PC-3 (cell line): ENCODE results near the gene HSF2. TPM values are rescaled to one million over a fixed set of nuclear protein-coding genes. Genes with fewer than 3 reads are reported as not detected.

Source experiments
- ATAC-seq: fragments of 200-7000 bp; cut with Tn5 transposase; 2 replicates; pipeline ENCODE4 v1.9.1; 2020; ENCODE audit warnings: mild to moderate bottlenecking, moderate library complexity
- BruUV-seq: library from RNA; stranded (reverse); fragments of 400-500 nt; replicated peaks from 2 replicates; lab custom pipeline; 2021; lab: Mats Ljungman, UMichigan
- CTCF ChIA-PET: fragments of 300-600 bp; sonication (Branson Sonifier 250); formaldehyde crosslinking; loops from one replicate; lab custom pipeline; 2022; ENCODE audit warnings: antibody characterized with exemption; lab: Charles Lee
- POLR2A ChIA-PET: fragments of 300-600 bp; sonication (Branson Sonifier 250); formaldehyde crosslinking; loops from one replicate; lab custom pipeline; 2022; ENCODE audit warnings: antibody characterized with exemption; ENCODE audit not compliant: unreplicated experiment; lab: Charles Lee
- DNase-seq: peaks from one replicate; pipeline ENCODE4 v3.0.0-alpha.2; 2015
- H2AFZ ChIP-seq: fragments of 300-600 bp; sonication (generic); 2 replicates; pipeline ENCODE4 v1.6.0; 2016; ENCODE audit warnings: antibody characterized with exemption, low read length
- H3F3A ChIP-seq: fragments of 300-600 bp; sonication (generic); one replicate; pipeline ENCODE4 v1.6.0; 2017; ENCODE audit warnings: antibody characterized with exemption, low read length, control low read depth, mild to moderate bottlenecking; ENCODE audit not compliant: unreplicated experiment
- H3K27ac ChIP-seq: fragments of 300-600 bp; sonication (generic); 2 replicates; pipeline ENCODE4 v1.5.1; 2016; ENCODE audit warnings: mild to moderate bottlenecking, low read length
- H3K27me3 ChIP-seq: fragments of 300-600 bp; sonication (generic); 2 replicates; pipeline ENCODE4 v1.6.1; 2016; ENCODE audit warnings: low read length, mixed read lengths
- H3K36me3 ChIP-seq: fragments of 300-600 bp; sonication (generic); 2 replicates; pipeline ENCODE4 v1.6.1; 2016; ENCODE audit warnings: low read depth, mixed run types, low read length, mixed read lengths
- H3K4me1 ChIP-seq: fragments of 300-600 bp; sonication (generic); 2 replicates; pipeline ENCODE4 v1.5.1; 2016; ENCODE audit warnings: low read length; ENCODE audit not compliant: insufficient read depth
- H3K4me2 ChIP-seq: fragments of 300-600 bp; sonication (generic); 2 replicates; pipeline ENCODE4 v1.6.0; 2016; ENCODE audit warnings: low read length
- H3K4me3 ChIP-seq: fragments of 300-600 bp; sonication (generic); 2 replicates; pipeline ENCODE4 v1.5.1; 2016; ENCODE audit warnings: mild to moderate bottlenecking, low read length, mixed read lengths
- H3K79me2 ChIP-seq: fragments of 300-600 bp; sonication (generic); 2 replicates; pipeline ENCODE4 v1.6.1; 2017; ENCODE audit warnings: low read length, mixed read lengths
- H3K9ac ChIP-seq: fragments of 300-600 bp; sonication (generic); 2 replicates; pipeline ENCODE4 v1.6.0; 2016; ENCODE audit warnings: mild to moderate bottlenecking, low read length
- H3K9me2 ChIP-seq: fragments of 300-600 bp; sonication (generic); replicated peaks from 2 replicates; pipeline ENCODE4 v1.6.1; 2016; ENCODE audit warnings: mixed run types, low read length, mixed read lengths
- H3K9me3 ChIP-seq: fragments of 300-600 bp; sonication (generic); 2 replicates; pipeline ENCODE4 v1.6.1; 2016; ENCODE audit warnings: low read length, mixed read lengths
- H4K20me1 ChIP-seq: fragments of 300-600 bp; sonication (generic); 2 replicates; pipeline ENCODE4 v1.6.1; 2016; ENCODE audit warnings: low read length, mixed read lengths
- CTCF ChIP-seq: fragments of 300-600 bp; sonication (generic); conservative IDR thresholded peaks from 2 replicates; pipeline ENCODE4 v1.5.1; 2017; ENCODE audit warnings: antibody characterized with exemption, low read depth, mild to moderate bottlenecking, low read length
- EZH2 ChIP-seq: fragments of 300-600 bp; sonication (generic); IDR thresholded peaks from one replicate; pipeline ENCODE4 v1.6.1; 2017; ENCODE audit warnings: antibody characterized with exemption, mild to moderate bottlenecking, low read length; ENCODE audit not compliant: unreplicated experiment
- EZH2phosphoT487 ChIP-seq: fragments of 300-600 bp; sonication (generic); IDR thresholded peaks from 2 replicates; pipeline ENCODE4 v1.6.1; 2018; ENCODE audit warnings: mild to moderate bottlenecking, antibody characterized with exemption, low read length, borderline replicate concordance
- intact Hi-C: fragments of 100-400 bp; cut with micrococcal nuclease; formaldehyde crosslinking; loops from 2 replicates; pipeline ENCODE4 v1.9.0; 2023
- total RNA-seq: library from RNA; depleted of rRNA; stranded (reverse); fragments of >200 nt; gene quantifications from 2 replicates; pipeline ENCODE4 v1.2.3, GENCODE V29; 2014

Gene HSF2
- total RNA-seq, 1 experiment from 2014 or later: 7.3 TPM

GRCh38 chr6:122369536-122369935 lies 29.9 kb upstream of the HSF2 start:
- Histone ChIP-seq H3K4me1 (no peaks in the 10 kb centered on the region), H3K9ac (no peak overlapping the region), H3F3A (no peaks in the 10 kb centered on the region), H3K4me3 (no peak overlapping the region), H3K36me3 (no peaks in the 10 kb centered on the region), H3K4me2 (no peak overlapping the region), H4K20me1 (no peaks in the 10 kb centered on the region), H3K9me2 (no peaks in the 10 kb centered on the region), H2AFZ (no peak overlapping the region), H3K27me3 (0 out of 2 replicates have a peak, but pooled peaks cover 9% of the 10 kb centered on the region), H3K27ac (no peak overlapping the region), H3K79me2 (no peaks in the 10 kb centered on the region), H3K9me3 (no peaks in the 10 kb centered on the region)
- BruUV-seq: no TSS peak
- TF ChIP-seq CTCF (no peak), EZH2phosphoT487 (no peak), EZH2 (no peak)
- ATAC-seq (no peak), DNase-seq (no peak)
- intact Hi-C loops: no loop called here
- CTCF ChIA-PET: no interaction called here
- POLR2A ChIA-PET: no interaction called here

GRCh38 chr6:122372647-122373046 lies 26.8 kb upstream of the HSF2 start:
- H3K36me3 ChIP-seq: no peaks in the 10 kb centered on the region
- CTCF ChIA-PET: no interaction called here
- H3K79me2 ChIP-seq: no peaks in the 10 kb centered on the region
- TF ChIP-seq CTCF (peak; percentile 53), EZH2phosphoT487 (no peak)
- H3K4me1 ChIP-seq: no peaks in the 10 kb centered on the region
- H3K9me2 ChIP-seq: no peaks in the 10 kb centered on the region
- H3K9ac ChIP-seq: no peak overlapping the region
- no peaks in the 10 kb centered on the region for H4K20me1 ChIP-seq
- no peaks in the 10 kb centered on the region for H3F3A ChIP-seq
- H2AFZ ChIP-seq: no peak overlapping the region
- no TSS peak for BruUV-seq
- no peak overlapping the region for H3K4me2 ChIP-seq
- intact Hi-C loops: no loop called here
- DNase-seq: no peak
- ATAC-seq: no peak
- H3K27ac ChIP-seq: no peak overlapping the region
- POLR2A ChIA-PET: no interaction called here
- no peaks in the 10 kb centered on the region for H3K9me3 ChIP-seq
- H3K4me3 ChIP-seq: no peak overlapping the region
- H3K27me3 ChIP-seq: peaks cover 12% of the 10 kb centered on the region; the same call in 1 of the 2 replicates

- ATAC-seq (no peak), DNase-seq (no peak)
- H3K4me2 ChIP-seq: no peak overlapping the region
- no TSS peak for BruUV-seq
- intact Hi-C loops: no loop called here
- no peak overlapping the region for H3K9ac ChIP-seq
- H3K4me1 ChIP-seq: no peaks in the 10 kb centered on the region
- H3K36me3 ChIP-seq: no peaks in the 10 kb centered on the region
- ChIA-PET POLR2A (no interaction called here), CTCF (no interaction called here)
- no peaks in the 10 kb centered on the region for H3K9me2 ChIP-seq
- no peak overlapping the region for H2AFZ ChIP-seq
- no peak overlapping the region for H3K27ac ChIP-seq
- no peaks in the 10 kb centered on the region for H3F3A ChIP-seq
- H3K79me2 ChIP-seq: no peaks in the 10 kb centered on the region
- H4K20me1 ChIP-seq: no peaks in the 10 kb centered on the region
- peaks cover 12% of the 10 kb centered on the region; the same call in 1 of the 2 replicates for H3K27me3 ChIP-seq
- no peak overlapping the region for H3K4me3 ChIP-seq
- TF ChIP-seq EZH2phosphoT487 (no peak), EZH2 (no peak), CTCF (no peak)
- no peaks in the 10 kb centered on the region for H3K9me3 ChIP-seq
Measured at GRCh38 chr6:122374307-122374706, 25.1 kb upstream of the HSF2 start.
